Spleen (tissue), 11 donors: ENCODE results near the gene PMPCB. TPM values are rescaled to one million over a fixed set of nuclear protein-coding genes. Genes with fewer than 3 reads are reported as not detected.
"Not testable (repeated sequence)": the region's sequence is repeated elsewhere in the genome, so short reads cannot be mapped to it uniquely, and the experiment has no call there.

ENCODE experiments used
- DNase-seq: peaks from one replicate; pipeline ENCODE4 v3.0.0-alpha.2; 2020
- H3K27ac ChIP-seq, 8 donors: fragments of 200-600 bp; sonication (generic) in 7 of 8; 1 replicate in 4 of 8; 2 replicates in 4 of 8; pipeline versions ENCODE4 v1.5.0 to v1.8.0; 2016 to 2021; ENCODE audit warnings: inconsistent platforms in 4 of 8, mild to moderate bottlenecking in 4 of 8, moderate library complexity in 1 of 8
- H3K27me3 ChIP-seq, 7 donors: fragments of 200-600 bp; sonication (generic) in 6 of 7; replicated peaks in 1 of 7; 1 replicate in 4 of 7; 2 replicates in 3 of 7; pipeline versions ENCODE4 v1.5.0 to v1.8.0; 2016 to 2021; ENCODE audit warnings: inconsistent platforms in 3 of 7, mild to moderate bottlenecking in 1 of 7
- H3K36me3 ChIP-seq, 6 donors: fragments of 200-600 bp; sonication (generic) in 5 of 6; 1 replicate in 4 of 6; 2 replicates in 2 of 6; pipeline versions ENCODE4 v1.5.0 to v1.8.0; 2016 to 2021; ENCODE audit warnings: inconsistent platforms in 2 of 6
- H3K4me1 ChIP-seq, 6 donors: fragments of 200-600 bp; sonication (generic) in 5 of 6; 1 replicate in 3 of 6; 2 replicates in 3 of 6; pipeline versions ENCODE4 v1.5.0 to v1.8.0; 2016 to 2021; ENCODE audit warnings: inconsistent platforms in 3 of 6
- H3K4me3 ChIP-seq, 8 donors: fragments of 200-600 bp; sonication (generic) in 7 of 8; 1 replicate in 4 of 8; 2 replicates in 4 of 8; pipeline versions ENCODE4 v1.5.0 to v1.8.0; 2016 to 2021; ENCODE audit warnings: inconsistent platforms in 4 of 8, mild to moderate bottlenecking in 4 of 8, moderate library complexity in 2 of 8
- H3K9me3 ChIP-seq, 8 donors: fragments of 200-600 bp; sonication (generic) in 7 of 8; 1 replicate in 4 of 8; 2 replicates in 4 of 8; pipeline versions ENCODE4 v1.5.0 to v1.8.0; 2016 to 2021; ENCODE audit warnings: inconsistent platforms in 4 of 8
- POLR2A ChIP-seq, 3 donors: fragments of 450-650 bp; IDR thresholded peaks; one replicate each; pipeline ENCODE4 v1.5.1; 2017; ENCODE audit warnings: antibody characterized with exemption in 3 of 3, mild to moderate bottlenecking in 1 of 3
- POLR2AphosphoS5 ChIP-seq, 3 donors: sonication (generic); formaldehyde crosslinking; IDR thresholded peaks; one replicate each; pipeline ENCODE4 v1.5.1; 2017; ENCODE audit warnings: antibody characterized with exemption in 3 of 3
- WGBS, 5 donors: extraction: QIAGEN DNeasy Blood & Tissue Kit in 3 of 5; methylation state at CpG; one replicate each; pipeline versions ENCODE4 v1.1.5 to v1.1.7; 2013 to 2018; 5-methylcytosine and 5-hydroxymethylcytosine counted together
- intact Hi-C: fragments of 100-400 bp; cut with DNase I; formaldehyde crosslinking; loops from one replicate; pipeline ENCODE4 v1.15.0; 2023; ENCODE audit warnings: low total_unique reads
- polyA plus RNA-seq, 3 donors: library from polyadenylated mRNA; stranded (reverse); fragments of 200-250 nt; gene quantifications; one replicate each; pipeline ENCODE4 v1.2.1, GENCODE V29; 2013
- total RNA-seq, 7 donors: library from RNA; depleted of rRNA in 3 of 7; stranded (reverse); fragments of >200 nt in 3 of 7; fragmentation: NEBNext Ultra II Directional in 4 of 7; extraction: Animal tissue kit (Norgen Biotek cat#: 25700) in 4 of 7; gene quantifications; one replicate each; pipeline versions ENCODE4 v1.1.0 to v1.2.1, GENCODE V29; 2016 to 2021
- TF ChIP-seq, protein P1 (sequence below), 11 experiments: fragments of 200-600 bp in 7 of 11; fragments of 450-650 bp in 4 of 11; sonication (generic) in 4 of 11; IDR thresholded peaks in 8 of 11; conservative IDR thresholded peaks in 3 of 11; 1 replicate in 7 of 11; 2 replicates in 4 of 11; pipeline versions ENCODE4 v1.4.0 to v1.8.0; 2016 to 2021; ENCODE audit warnings: antibody characterized with exemption in 11 of 11, inconsistent platforms in 4 of 11, mild to moderate bottlenecking in 1 of 11
- donor health status: healthy with polysubstance abuse.
- donor health status: DM: no; HTN: no; CAD: no; lungs with moderate emphysema.
- donor health status: DM: no; HTN: no; CAD: no.
- donor health status: Bipolar disorder and iron deficiency.
- donor health status: healthy.
- donor health status: DM: no; HTN: no; CAD: no.
- donor health status: DM: yes; HTN: yes; CAD: no.

Gene PMPCB
- total and polyA plus RNA-seq, 10 donors: 42.3 to 58.5 (median 49.0) TPM

DNA sequence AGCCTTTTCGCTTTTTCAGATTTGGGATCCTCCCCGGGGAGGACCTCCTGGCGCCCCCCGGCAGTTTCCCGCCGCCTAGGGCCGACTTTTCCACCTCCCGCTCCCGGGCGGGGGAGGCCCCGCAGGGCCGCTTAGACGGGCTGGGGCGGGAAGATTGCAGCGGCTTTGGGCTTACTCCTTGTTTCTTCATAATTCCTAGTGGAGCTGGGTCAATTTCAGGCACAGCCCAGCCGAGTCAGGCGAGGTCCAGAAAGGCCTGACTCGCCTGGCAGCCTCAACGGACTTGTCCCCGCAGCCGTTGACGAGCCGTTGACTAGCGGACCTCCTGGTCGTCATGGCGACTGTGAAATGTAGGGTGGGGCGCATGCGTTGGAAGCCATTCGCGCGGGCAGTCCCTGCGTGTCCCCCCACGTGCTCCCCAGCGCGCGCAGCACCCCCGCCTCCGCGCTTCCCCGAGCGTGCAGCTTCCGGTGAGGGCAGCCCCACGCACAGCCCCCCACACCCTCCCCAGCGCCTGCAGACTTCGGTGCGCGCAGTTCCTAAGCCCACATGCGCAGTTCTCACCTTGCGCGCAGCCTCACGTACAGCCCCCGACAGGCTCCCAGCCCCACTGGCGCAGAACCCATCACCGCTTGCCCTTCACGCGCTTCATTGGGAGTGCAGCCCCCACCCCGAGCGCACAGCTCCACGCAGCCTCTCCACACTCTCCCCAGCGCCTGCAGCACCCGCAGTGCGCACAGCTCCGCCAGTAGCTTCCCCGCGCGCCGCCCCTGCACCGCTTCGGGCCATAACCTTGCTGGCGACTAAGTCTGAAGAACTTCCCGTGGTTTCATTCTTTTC, 17.1 kb upstream of the PMPCB start:
- peak; percentile 96 for DNase-seq
- intact Hi-C loops, H3K9me3 ChIP-seq, H3K36me3 ChIP-seq, H3K27me3 ChIP-seq: not testable (repeated sequence)
- H3K27ac ChIP-seq: peak overlapping the region in 6 of 8 donors; percentile 32 to 83 (median 68)
- H3K4me1 ChIP-seq: peaks cover 0 to 24% (median 18%) of the 10 kb centered on the region in 6 donors
- H3K4me3 ChIP-seq: peak overlapping the region; percentile 24 to 91 (median 69)
- TF ChIP-seq POLR2A (IDR thresholded peaks at IDR 0.05): peak in 1 of 3 donors; percentile 18
- TF ChIP-seq POLR2AphosphoS5 (IDR thresholded peaks at IDR 0.05): peak; percentile 48 to 69 (median 61)
- WGBS, 5 donors: 0 to 1% (median 1%) methylated on average over 44 to 71 of the region's 71 CpGs

DNA sequence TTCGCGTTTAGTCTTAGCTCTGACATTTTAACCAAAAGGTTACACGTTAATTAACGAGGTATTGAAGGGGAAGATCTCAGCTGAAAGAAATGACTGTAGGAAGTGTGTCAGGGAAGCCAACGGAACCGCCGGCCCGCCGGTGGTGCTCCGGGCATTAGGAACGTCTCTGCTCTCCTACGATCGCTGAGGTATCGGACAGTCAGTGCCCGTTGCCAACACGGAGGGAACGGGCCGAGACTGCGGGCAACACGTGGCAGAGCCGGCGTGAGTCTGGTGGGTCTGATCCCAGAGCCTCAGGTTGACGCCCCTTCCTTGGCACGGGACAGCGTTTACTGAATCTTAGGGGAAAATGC, 16.5 kb upstream of the PMPCB start:
- intact Hi-C loops, H3K9me3 ChIP-seq, H3K36me3 ChIP-seq, H3K27me3 ChIP-seq: not testable (repeated sequence)
- Histone ChIP-seq H3K4me1 (peaks cover 0 to 24% (median 18%) of the 10 kb centered on the region in 6 donors), H3K27ac (peak overlapping the region in 6 of 8 donors; percentile 32 to 83 (median 68)), H3K4me3 (peak overlapping the region; percentile 24 to 91 (median 69))
- peak; percentile 80 for DNase-seq
- WGBS, 5 donors: 0 to 1% (median 1%) methylated on average over 23 to 25 of the region's 25 CpGs

DNA sequence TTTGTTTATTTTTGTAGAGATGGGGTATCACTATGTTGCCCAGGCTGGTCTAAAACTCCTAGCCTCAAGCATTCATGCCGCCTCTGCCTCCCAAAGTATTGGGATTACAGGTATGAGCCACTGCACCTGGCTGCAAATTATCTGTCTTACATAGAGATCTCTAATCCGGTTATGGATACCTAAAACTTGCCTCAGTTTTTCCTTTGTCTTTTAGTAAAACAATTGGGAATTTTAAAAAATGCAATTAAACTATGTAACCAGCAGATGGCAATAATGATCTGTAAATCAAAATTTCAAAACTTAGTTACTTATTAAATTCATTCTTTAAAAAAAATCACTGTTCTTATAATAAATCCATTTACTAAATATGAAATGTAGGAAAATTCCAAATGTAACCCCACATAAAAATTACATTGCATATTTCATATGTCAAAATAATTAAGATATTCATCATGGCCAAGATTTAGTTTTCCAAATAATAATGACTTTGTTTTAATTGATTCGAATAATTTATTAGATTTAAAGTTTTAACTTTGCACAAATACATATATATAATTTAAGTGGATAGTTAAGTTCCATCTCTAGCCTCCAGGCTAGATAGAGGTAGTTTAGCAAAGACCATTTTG, 14.3 kb upstream of the PMPCB start:
- WGBS, 5 donors: 42 to 47% (median 45%) methylated on average over 3 of the region's 3 CpGs
- H3K4me1 ChIP-seq: peaks cover 0 to 24% (median 18%) of the 10 kb centered on the region in 6 donors
- H3K4me3 ChIP-seq, DNase-seq, H3K27ac ChIP-seq, H3K27me3 ChIP-seq, intact Hi-C loops, H3K36me3 ChIP-seq, H3K9me3 ChIP-seq: not testable (repeated sequence)
- TF ChIP-seq, protein P1, sequence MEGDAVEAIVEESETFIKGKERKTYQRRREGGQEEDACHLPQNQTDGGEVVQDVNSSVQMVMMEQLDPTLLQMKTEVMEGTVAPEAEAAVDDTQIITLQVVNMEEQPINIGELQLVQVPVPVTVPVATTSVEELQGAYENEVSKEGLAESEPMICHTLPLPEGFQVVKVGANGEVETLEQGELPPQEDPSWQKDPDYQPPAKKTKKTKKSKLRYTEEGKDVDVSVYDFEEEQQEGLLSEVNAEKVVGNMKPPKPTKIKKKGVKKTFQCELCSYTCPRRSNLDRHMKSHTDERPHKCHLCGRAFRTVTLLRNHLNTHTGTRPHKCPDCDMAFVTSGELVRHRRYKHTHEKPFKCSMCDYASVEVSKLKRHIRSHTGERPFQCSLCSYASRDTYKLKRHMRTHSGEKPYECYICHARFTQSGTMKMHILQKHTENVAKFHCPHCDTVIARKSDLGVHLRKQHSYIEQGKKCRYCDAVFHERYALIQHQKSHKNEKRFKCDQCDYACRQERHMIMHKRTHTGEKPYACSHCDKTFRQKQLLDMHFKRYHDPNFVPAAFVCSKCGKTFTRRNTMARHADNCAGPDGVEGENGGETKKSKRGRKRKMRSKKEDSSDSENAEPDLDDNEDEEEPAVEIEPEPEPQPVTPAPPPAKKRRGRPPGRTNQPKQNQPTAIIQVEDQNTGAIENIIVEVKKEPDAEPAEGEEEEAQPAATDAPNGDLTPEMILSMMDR (IDR thresholded peaks at IDR 0.05 in 8 of 11, conservative IDR thresholded peaks at IDR 0.05 in 3 of 11): peak in 2 of 11 experiments; percentile 14 to 21

DNA sequence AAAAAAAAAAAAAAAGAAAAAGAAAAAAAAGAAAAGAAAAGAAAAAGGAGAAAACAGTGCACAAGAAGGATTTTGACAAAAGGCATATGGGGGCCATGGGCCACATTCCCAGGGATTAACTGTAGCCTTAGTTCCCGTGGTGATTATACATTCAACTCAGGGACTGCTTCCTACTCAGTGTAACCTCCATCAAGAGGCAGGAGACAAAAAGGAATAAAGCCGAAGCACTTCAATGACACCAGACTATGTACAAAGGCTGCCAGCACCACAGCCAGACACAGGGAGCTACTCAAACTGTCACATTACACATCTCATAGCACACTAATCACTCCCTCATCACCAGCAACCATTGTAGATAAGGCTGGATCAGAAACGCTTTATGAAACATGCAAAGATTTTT, 5.1 kb upstream of the PMPCB start:
- 76 to 90% (median 79%) methylated on average over 3 of the region's 3 CpGs for WGBS, 5 donors
- TF ChIP-seq POLR2A (IDR thresholded peaks at IDR 0.05) (no peak), POLR2AphosphoS5 (IDR thresholded peaks at IDR 0.05) (no peak)
- TF ChIP-seq, protein P1 (IDR thresholded peaks at IDR 0.05 in 8 of 11, conservative IDR thresholded peaks at IDR 0.05 in 3 of 11): no peak
- intact Hi-C loops: no loop called here
- H3K27me3 ChIP-seq: peaks cover 0 to 4% (median 0%) of the 10 kb centered on the region in 7 donors
- no peaks in the 10 kb centered on the region for H3K9me3 ChIP-seq
- H3K4me3 ChIP-seq: no peak overlapping the region
- no peaks in the 10 kb centered on the region for H3K36me3 ChIP-seq
- DNase-seq: no peak
- H3K27ac ChIP-seq: no peak overlapping the region
- peaks cover 0 to 9% (median 5%) of the 10 kb centered on the region in 6 donors for H3K4me1 ChIP-seq

DNA sequence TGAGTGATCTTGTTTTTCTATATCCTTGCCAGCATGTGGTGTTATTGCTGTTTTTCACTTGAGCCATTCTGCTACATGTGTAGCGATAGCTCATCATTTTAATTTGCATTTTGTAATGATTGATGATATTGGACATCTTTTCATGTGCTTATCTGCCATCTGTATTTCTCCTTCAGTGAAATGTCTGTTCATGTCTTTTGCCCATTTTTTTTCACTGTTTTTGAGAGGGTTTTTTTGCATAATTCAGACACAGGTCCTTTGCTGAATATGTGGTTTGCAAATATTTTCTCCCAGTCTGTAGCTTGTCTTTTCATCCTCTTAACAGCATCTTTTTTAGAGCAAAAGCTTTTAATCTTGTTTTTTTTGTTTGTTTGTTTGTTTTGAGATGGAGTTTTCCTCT, 3.7 kb upstream of the PMPCB start:
- Histone ChIP-seq H3K4me3 (no peak overlapping the region), H3K9me3 (no peaks in the 10 kb centered on the region), H3K36me3 (peaks cover 0 to under 1% (median 0%) of the 10 kb centered on the region in 6 donors), H3K27ac (no peak overlapping the region), H3K27me3 (peaks cover 0 to 4% (median 0%) of the 10 kb centered on the region in 7 donors), H3K4me1 (peaks cover 9 to 20% (median 14%) of the 10 kb centered on the region in 6 donors)
- no peak for TF ChIP-seq POLR2A (IDR thresholded peaks at IDR 0.05)
- TF ChIP-seq, protein P1 (IDR thresholded peaks at IDR 0.05 in 8 of 11, conservative IDR thresholded peaks at IDR 0.05 in 3 of 11): no peak
- TF ChIP-seq POLR2AphosphoS5 (IDR thresholded peaks at IDR 0.05): no peak
- WGBS, 5 donors: 96 to 100% (median 97%) methylated on average over 1 of the region's 1 CpG
- DNase-seq: no peak
- intact Hi-C loops: no loop called here
